ENCODE data around the gene KIAA0319L. TPM values are rescaled to one million over a fixed set of nuclear protein-coding genes. Genes with fewer than 3 reads are reported as not detected.

Gene KIAA0319L
- total RNA-seq, 1 donor from 2014 or later = 79.6 TPM

GRCh38 chr1:35439626-35440025 lies 117.6 kb downstream of the KIAA0319L start:
- Histone ChIP-seq H3K27ac (no peak overlapping the region), H3K9me3 (no peaks in the 10 kb centered on the region), H3K4me1 (no peaks in the 10 kb centered on the region), H3K36me3 (peaks cover 95% of the 10 kb centered on the region), H3K27me3 (ENCODE audit: low read depth) (no peaks in the 10 kb centered on the region), H3K4me3 (no peak overlapping the region)
- no peak for TF ChIP-seq CTCF (IDR thresholded peaks at IDR 0.05)
- intact Hi-C loops (cut with DNase I) = no loop called here
- DNase-seq (no peak), ATAC-seq (no peak)

- intact Hi-C loops (cut with DNase I) = no loop called here
- H3K9me3 ChIP-seq = no peaks in the 10 kb centered on the region
- H3K4me1 ChIP-seq = no peaks in the 10 kb centered on the region
- H3K4me3 ChIP-seq = no peak overlapping the region
- H3K27ac ChIP-seq = no peak overlapping the region
- DNase-seq = no peak
- no peaks in the 10 kb centered on the region for H3K27me3 ChIP-seq (ENCODE audit: low read depth)
- no peak for TF ChIP-seq CTCF (IDR thresholded peaks at IDR 0.05)
- no peak for ATAC-seq
- peaks cover 93% of the 10 kb centered on the region for H3K36me3 ChIP-seq
Measured at GRCh38 chr1:35437200-35437599, 120.0 kb downstream of the KIAA0319L start.

- Histone ChIP-seq H3K9me3 (no peaks in the 10 kb centered on the region), H3K36me3 (peaks cover 89% of the 10 kb centered on the region), H3K4me1 (no peaks in the 10 kb centered on the region), H3K27ac (no peak overlapping the region), H3K4me3 (no peak overlapping the region), H3K27me3 (ENCODE audit: low read depth) (no peaks in the 10 kb centered on the region)
- ATAC-seq (no peak), DNase-seq (no peak)
- intact Hi-C loops (cut with DNase I) = no loop called here
- no peak for TF ChIP-seq CTCF (IDR thresholded peaks at IDR 0.05)
Measured at GRCh38 chr1:35436078-35436477, 121.1 kb downstream of the KIAA0319L start.

- no peak overlapping the region for H3K4me3 ChIP-seq
- DNase-seq (no peak), ATAC-seq (no peak)
- no peaks in the 10 kb centered on the region for H3K27me3 ChIP-seq (ENCODE audit: low read depth)
- H3K9me3 ChIP-seq = no peaks in the 10 kb centered on the region
- peaks cover 75% of the 10 kb centered on the region for H3K36me3 ChIP-seq
- no peak overlapping the region for H3K27ac ChIP-seq
- no peaks in the 10 kb centered on the region for H3K4me1 ChIP-seq
- intact Hi-C loops (cut with DNase I) = no loop called here
- no peak for TF ChIP-seq CTCF (IDR thresholded peaks at IDR 0.05)
Measured at GRCh38 chr1:35434703-35435102, 122.5 kb downstream of the KIAA0319L start.

- H3K4me1 ChIP-seq = no peaks in the 10 kb centered on the region
- TF ChIP-seq CTCF (IDR thresholded peaks at IDR 0.05) = no peak
- intact Hi-C loops (cut with DNase I) = no loop called here
- H3K4me3 ChIP-seq = no peak overlapping the region
- ATAC-seq = no peak
- DNase-seq = no peak
- H3K36me3 ChIP-seq = peaks cover 65% of the 10 kb centered on the region
- H3K27me3 ChIP-seq (ENCODE audit: low read depth) = no peaks in the 10 kb centered on the region
- no peaks in the 10 kb centered on the region for H3K9me3 ChIP-seq
- H3K27ac ChIP-seq = no peak overlapping the region
Measured at GRCh38 chr1:35433714-35434113, 123.5 kb downstream of the KIAA0319L start.

- Histone ChIP-seq H3K27ac (no peak overlapping the region), H3K27me3 (ENCODE audit: low read depth) (no peaks in the 10 kb centered on the region), H3K9me3 (no peaks in the 10 kb centered on the region), H3K36me3 (peaks cover 55% of the 10 kb centered on the region), H3K4me1 (no peaks in the 10 kb centered on the region), H3K4me3 (no peak overlapping the region)
- no peak for TF ChIP-seq CTCF (IDR thresholded peaks at IDR 0.05)
- DNase-seq (no peak), ATAC-seq (no peak)
- intact Hi-C loops (cut with DNase I) = no loop called here
Measured at GRCh38 chr1:35432231-35432630, 125.0 kb downstream of the KIAA0319L start.
